Renal cortical epithelial cell (primary cell): ENCODE results near the gene NUP85. TPM values are rescaled to one million over a fixed set of nuclear protein-coding genes. Genes with fewer than 3 reads are reported as not detected.
"Not testable (repeated sequence)": the region's sequence is repeated elsewhere in the genome, so short reads cannot be mapped to it uniquely, and the experiment has no call there.

Experiments
- DNase-seq: peaks from one replicate; pipeline ENCODE4 v3.0.0-alpha.2; 2011; ENCODE audit warnings: low read depth
- total RNA-seq: library from RNA; depleted of rRNA; stranded (reverse); fragments of >200 nt; gene quantifications from 2 replicates; pipeline ENCODE4 v1.2.3, GENCODE V29; 2014

Gene NUP85
- total RNA-seq, 1 donor from 2014 or later, result 27.6 TPM

- DNase-seq, result no peak
These were observed 36.5 kb downstream of the NUP85 start for GRCh38 chr17:75241996-75242460.

GRCh38 chr17:75242461-75243042 is 37.1 kb downstream of the NUP85 start:
- DNase-seq, result no peak

- no peak for DNase-seq
These were observed 38.8 kb downstream of the NUP85 start for GRCh38 chr17:75244133-75244866.

GRCh38 chr17:75245011-75245410 is 39.5 kb downstream of the NUP85 start:
- no peak for DNase-seq

- DNase-seq, result no peak
These were observed 40.9 kb downstream of the NUP85 start for GRCh38 chr17:75246404-75246803.

- DNase-seq, result no peak
These were observed 44.1 kb downstream of the NUP85 start for GRCh38 chr17:75249564-75249963.

GRCh38 chr17:75250009-75250471 is 44.6 kb downstream of the NUP85 start:
- peak; percentile 39 for DNase-seq

GRCh38 chr17:75252039-75252816 is 46.7 kb downstream of the NUP85 start:
- no peak for DNase-seq

- DNase-seq, result not testable (repeated sequence)
These were observed 50.6 kb downstream of the NUP85 start for GRCh38 chr17:75255954-75256698.

GRCh38 chr17:75257228-75257627 is 51.7 kb downstream of the NUP85 start:
- not testable (repeated sequence) for DNase-seq

- DNase-seq, result peak; percentile 25
These were observed 55.3 kb downstream of the NUP85 start for GRCh38 chr17:75260641-75261335.

GRCh38 chr17:75261336-75262111 is 56.0 kb downstream of the NUP85 start, which contains the start of the genes GGA3 and MRPS7:
TSS of gene GGA3 (minus strand) at chr17:75261606. CDS start at chr17:75261587, 19 bp downstream.
TSS of gene MRPS7 (plus strand) at chr17:75261879. CDS start at chr17:75261901, 22 bp downstream.
- peak; percentile 70 for DNase-seq

- DNase-seq, result no peak
These were observed 56.7 kb downstream of the NUP85 start for GRCh38 chr17:75262112-75262606.

- DNase-seq, result no peak
These were observed 57.6 kb downstream of the NUP85 start for GRCh38 chr17:75263055-75263454.

GRCh38 chr17:75265614-75266315 is 60.3 kb downstream of the NUP85 start:
- no peak for DNase-seq

- DNase-seq, result no peak
These were observed 61.1 kb downstream of the NUP85 start for GRCh38 chr17:75266316-75267152.

GRCh38 chr17:75267153-75267410 is 61.6 kb downstream of the NUP85 start:
- DNase-seq, result no peak

- no peak for DNase-seq
These were observed 62.1 kb downstream of the NUP85 start for GRCh38 chr17:75267411-75268232.
